HG02642 (cell line): ENCODE measurements around the gene DYNC1H1.
"Not testable (repeated sequence)": the region's sequence is repeated elsewhere in the genome, so short reads cannot be mapped to it uniquely, and the experiment has no call there.

Source experiments
- ATAC-seq: cut with Tn5 transposase; IDR thresholded peaks from one replicate; pipeline ENCODE4 v1.9.1; 2021; ENCODE audit warnings: mild to moderate bottlenecking; ENCODE audit not compliant: unreplicated experiment, poor library complexity

DYNC1H1 gene

DNA sequence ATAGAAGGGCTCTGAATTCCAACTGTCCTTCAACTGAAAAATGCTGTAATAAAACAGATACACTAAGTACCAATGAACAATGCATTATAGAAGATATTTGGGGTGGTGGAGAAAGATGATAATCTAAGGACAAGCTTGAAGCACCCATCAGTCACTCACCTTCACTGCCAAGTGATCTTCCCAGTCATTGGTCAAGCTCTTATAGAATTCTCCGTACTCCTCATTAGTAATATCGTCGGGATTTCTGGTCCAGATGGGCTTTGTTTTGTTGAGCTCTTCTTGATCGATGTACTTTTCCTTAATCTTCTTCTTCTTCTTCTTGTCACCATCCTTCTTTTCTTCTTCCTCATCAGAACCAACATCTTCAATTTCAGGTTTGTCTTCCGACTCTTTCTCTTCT, 120.1 kb downstream of the DYNC1H1 start:
- ATAC-seq = not testable (repeated sequence)

DNA sequence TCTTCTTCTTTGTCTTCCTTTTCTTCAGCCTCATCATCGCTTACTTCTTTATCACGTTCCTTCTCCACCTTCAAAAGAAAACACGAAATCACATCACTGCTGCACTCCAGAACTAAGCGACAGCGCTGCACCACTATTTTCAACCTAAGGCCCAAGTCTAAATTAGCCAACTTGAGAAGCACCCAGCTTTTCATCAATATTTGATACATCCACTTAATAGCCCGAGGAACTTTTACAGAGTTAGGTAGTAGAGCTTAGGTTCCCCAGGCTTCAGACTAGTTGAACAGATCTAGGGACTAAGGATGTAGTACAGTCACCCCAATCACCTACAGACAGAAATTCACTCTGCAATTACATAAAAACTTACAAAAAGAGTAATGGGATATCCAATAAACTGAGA, 120.6 kb downstream of the DYNC1H1 start:
- no peak for ATAC-seq

- ATAC-seq = no peak
These were observed 121.1 kb downstream of the DYNC1H1 start for GRCh38 chr14:102085488-102085887.

DNA sequence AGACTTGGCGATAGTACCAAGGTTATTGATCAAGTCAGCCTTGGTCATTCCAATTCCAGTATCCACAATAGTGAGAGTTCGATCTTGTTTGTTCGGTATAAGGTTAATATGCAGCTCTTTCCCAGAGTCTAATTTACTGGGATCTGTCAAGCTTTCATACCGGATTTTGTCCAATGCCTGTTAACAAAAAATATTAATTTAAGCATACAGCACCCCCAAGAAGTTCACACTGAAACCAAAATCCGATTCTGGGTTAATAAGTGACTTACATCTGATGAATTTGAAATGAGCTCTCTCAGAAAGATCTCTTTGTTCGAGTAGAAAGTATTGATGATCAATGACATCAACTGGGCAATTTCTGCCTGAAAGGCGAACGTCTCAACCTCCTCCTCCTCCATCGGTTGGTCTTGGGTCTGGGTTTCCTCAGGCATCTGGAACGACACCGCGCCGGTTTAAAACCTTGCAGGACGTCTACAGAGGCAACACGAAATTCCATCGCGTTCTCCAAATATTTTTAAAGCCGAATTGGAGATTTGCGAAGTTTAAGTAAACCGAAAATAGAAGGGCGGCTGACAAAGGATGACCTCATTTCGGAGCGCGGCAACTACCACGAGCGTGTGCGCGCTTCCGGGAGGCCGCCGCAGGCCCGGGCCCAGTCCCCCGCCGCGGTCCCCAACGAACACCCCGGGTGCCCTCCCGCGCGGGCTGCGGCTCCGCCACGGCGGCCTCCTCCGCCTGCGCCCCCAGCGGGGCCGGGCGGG, 121.8 kb downstream of the DYNC1H1 start:
- peak; percentile 28 for ATAC-seq

GRCh38 chr14:102086709-102086971, 122.3 kb downstream of the DYNC1H1 start:
- no peak for ATAC-seq

DNA sequence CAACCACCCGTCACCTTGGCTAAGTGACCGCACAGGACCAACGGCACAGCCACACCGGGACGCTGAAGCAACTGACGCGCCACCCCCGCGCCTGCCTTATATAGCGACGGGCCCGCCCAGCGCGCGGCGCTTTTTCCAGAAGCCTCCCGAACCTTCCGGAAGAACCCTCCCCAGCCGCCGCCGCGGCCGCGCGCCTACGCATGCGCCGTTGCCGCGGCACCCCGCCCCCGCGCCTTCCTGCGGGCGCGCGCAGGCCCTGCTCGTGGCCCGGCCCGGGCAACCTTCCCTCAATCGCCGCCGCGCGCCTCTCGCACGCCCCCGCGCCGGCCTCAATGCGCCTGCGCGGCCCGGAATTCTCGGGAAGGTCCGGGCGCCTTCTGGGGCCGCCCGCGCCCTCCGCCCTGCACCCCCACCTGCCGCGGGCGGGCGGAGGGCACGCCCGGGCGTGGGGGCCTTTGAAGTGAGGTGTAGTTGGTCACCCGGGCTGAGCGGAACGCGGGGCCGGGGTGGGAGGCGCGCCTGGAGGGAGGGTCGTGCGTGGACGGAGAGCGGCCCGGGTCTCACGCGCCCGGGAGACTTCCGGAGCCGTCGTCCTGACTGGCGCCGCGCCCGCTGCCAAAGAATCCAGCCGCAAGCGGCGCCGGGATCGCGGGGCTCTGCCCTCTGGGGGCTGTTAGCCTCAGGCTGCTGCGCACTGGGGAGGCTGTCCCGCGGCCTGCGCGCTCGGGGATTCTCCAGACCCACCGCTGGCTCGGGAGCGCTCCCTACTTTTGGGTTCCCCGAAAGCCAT, 122.8 kb downstream of the DYNC1H1 start, which contains the start of gene HSP90AA1:
TSS of gene HSP90AA1 (minus strand) at position 73 of the 790 bp plus-strand sequence. CDS start 666 bp downstream, outside the sequence.
- ATAC-seq = peak; percentile 85

GRCh38 chr14:102087762-102088011, 123.3 kb downstream of the DYNC1H1 start:
- no peak for ATAC-seq

DNA sequence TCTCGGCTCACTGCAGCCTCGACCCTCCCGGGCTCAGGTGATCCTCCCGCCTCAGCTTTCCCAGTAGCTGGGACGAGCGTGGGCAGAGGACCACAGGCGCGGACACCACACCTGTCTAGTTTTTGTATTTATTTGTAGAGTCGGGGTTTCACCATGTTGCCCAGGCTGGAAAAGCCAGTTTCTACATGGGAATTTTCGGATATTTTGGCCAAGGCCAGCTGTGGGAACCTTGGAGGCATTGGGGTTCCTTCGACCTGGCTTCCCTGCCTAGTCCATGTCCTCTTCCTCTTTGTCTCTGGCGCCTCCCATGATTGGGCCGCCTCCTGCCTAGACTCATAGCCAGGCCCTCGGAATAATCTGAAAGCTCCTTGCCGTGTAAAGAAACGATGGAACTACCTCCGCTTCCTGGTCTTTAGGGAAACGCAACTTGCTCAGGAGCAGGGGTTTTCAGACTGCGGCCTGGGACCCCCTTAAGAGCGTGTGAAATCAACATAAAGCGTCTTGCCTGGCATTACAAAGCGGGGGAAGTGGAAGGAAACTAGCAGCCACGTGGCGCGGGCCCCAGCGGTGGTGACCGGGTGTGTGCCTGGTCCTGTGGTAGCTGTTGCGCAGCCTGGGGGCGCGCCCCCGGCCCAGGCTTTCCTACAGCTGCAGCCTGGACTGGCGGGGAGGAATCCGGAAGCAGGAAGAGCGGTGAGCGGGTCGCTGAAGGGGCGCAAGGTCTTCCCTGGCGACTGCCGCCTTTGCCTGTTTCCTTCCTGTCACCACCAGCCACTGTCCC, 123.8 kb downstream of the DYNC1H1 start:
- ATAC-seq = no peak

DNA sequence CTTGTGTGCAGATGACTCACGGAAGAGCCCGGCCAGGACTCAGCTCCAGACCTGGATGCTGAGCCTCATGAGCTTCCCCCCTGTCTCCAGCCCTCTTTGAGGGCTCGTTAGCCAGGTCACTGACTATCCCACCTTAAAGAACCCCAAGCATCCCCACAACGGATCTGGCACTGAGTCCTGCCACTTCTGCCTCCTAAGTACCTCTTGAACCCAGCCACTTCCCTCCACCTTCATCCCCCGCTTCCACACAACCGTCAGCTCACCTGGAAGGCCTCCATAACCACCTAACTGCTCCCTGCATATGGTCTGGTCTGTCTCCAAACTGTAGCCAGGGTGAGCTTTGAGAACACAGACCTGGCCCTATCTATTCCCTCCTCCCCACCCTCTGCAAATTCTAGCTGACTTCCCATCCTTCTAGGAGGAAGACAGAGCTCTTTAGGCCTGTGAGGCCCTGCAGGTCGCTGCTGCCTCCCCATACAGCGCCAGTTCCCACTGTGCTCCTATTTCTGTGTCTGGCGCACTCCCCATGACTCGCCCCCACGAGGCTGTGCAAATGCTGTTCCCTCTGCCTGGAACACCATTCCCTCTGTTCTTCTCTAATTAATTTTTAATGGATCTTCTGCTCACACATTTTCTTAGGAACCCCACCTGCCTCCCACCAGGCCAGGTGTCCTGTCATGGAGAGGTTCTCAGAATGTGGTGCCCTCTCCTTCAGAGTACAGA, 125.4 kb downstream of the DYNC1H1 start:
- no peak for ATAC-seq

DNA sequence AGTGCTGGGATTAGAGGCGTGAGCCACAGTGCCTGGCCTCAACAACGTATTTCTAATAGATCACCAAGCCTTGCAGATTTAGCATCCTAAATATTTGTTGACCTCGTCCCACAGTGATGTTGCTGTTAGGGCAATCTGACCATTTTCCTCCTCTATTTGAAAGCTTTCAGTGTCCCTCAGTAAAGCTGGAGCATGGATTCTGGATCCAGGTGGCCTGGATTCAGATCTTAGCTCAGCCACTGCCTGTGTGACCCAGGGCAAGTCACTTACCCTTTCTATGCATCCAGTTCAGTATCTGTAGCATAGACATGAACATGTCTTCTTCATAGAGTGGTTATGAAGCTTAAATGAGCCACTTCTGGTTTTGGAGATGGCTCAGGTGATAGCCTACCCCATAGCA, 126.3 kb downstream of the DYNC1H1 start:
- ATAC-seq = no peak

DNA sequence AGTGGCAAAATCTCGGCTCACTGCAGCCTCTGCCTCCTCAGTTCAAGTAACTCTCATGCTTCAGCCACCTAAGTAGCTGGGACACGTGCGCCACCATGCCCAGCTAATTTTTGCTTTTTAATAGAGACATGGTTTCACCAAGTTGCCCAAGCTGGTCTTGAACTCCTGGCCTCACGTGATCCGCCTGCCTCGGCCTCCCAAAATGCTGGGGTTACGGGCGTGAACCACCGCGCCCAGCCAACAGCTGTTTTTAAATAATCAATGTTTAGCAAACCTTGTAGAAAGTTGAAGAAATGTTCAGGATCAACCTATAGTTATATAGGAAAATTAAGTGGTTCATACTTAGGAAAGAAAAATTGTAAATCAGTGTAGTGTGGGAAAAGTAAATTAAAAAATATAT, 128.4 kb downstream of the DYNC1H1 start:
- no peak for ATAC-seq

GRCh38 chr14:102094101-102094500, 129.7 kb downstream of the DYNC1H1 start:
- no peak for ATAC-seq

DNA sequence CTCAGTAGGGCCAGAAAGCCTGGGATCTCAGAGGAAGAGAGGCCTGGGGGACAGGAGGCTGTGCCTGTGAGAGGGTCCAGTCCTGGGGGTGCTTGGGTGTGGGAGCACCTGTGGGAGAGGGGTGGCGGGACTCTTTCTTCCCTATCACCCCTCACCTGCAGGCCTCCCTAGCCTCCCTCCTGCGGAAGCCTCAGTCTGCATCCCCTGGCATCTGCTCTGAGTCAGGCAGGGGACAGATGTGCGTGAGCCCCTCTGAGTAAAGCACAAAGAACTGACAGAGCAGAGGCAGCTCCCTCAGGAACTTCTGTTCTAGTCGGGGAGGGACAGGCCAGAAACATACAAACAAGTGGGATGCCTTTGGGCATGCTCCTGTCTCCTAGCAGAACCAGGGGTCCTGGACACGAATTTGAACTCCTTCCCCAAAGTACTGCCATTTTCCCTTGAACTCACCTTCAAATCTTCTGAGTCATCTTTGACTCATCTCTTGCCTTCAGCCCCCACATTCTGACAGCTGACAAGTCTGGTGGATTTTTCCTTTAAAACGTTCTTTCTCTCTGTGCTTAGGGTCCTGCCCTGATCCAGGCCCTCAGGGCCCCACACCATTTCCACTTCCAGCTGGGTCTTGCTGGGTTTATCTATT, 131.0 kb downstream of the DYNC1H1 start:
- no peak for ATAC-seq

GRCh38 chr14:102095871-102096568, 131.6 kb downstream of the DYNC1H1 start:
- no peak for ATAC-seq

- no peak for ATAC-seq
These were observed 132.3 kb downstream of the DYNC1H1 start for GRCh38 chr14:102096569-102097188.

- no peak for ATAC-seq
These were observed 133.2 kb downstream of the DYNC1H1 start for GRCh38 chr14:102097441-102098135.

- peak; percentile 64 for ATAC-seq
These were observed 138.8 kb downstream of the DYNC1H1 start for GRCh38 chr14:102103062-102103695.

GRCh38 chr14:102105369-102105768, 141.0 kb downstream of the DYNC1H1 start:
- ATAC-seq = no peak
